Cardiac muscle cell (in vitro differentiated cells and primary cell): ENCODE results near the gene RAET1G. TPM values are rescaled to one million over a fixed set of nuclear protein-coding genes. Genes with fewer than 3 reads are reported as not detected.
"Not testable (repeated sequence)": the region's sequence is repeated elsewhere in the genome, so short reads cannot be mapped to it uniquely, and the experiment has no call there.

Experiments used
- DNase-seq, 2 donors: peaks; one replicate each; pipeline versions ENCODE4 v3.0.0 to v3.0.0-alpha.2; 2010 to 2017; ENCODE audit warnings: low read depth in 1 of 2, low spot score in 1 of 2
- H3K27ac ChIP-seq: fragments of 200-600 bp; sonication (generic); 2 replicates; pipeline ENCODE4 v1.5.1; 2016
- H3K27me3 ChIP-seq: fragments of 200-600 bp; sonication (generic); 2 replicates; pipeline ENCODE4 v1.6.0; 2016; ENCODE audit warnings: control low read depth
- H3K36me3 ChIP-seq: fragments of 200-600 bp; sonication (generic); 2 replicates; pipeline ENCODE4 v1.5.1; 2016; ENCODE audit warnings: control low read depth
- H3K4me1 ChIP-seq: fragments of 200-600 bp; sonication (generic); 2 replicates; pipeline ENCODE4 v1.8.1; 2017; ENCODE audit warnings: low read depth, mild to moderate bottlenecking, mixed run types
- H3K4me3 ChIP-seq: fragments of 200-600 bp; sonication (generic); 2 replicates; pipeline ENCODE4 v1.5.1; 2016; ENCODE audit warnings: mild to moderate bottlenecking
- H3K9me3 ChIP-seq: fragments of 200-600 bp; sonication (generic); 2 replicates; pipeline ENCODE4 v1.5.1; 2017; ENCODE audit warnings: low read depth, mild to moderate bottlenecking, control low read depth
- polyA plus RNA-seq: library from polyadenylated mRNA; unstranded; fragments of >200 nt; fragmentation: Nextera tagmentation; extraction: Ambion mirVana; gene quantifications from 2 replicates; pipeline ENCODE4 v1.2.1, GENCODE V29; 2016
- total RNA-seq: library from RNA; depleted of rRNA; stranded (reverse); fragments of >200 nt; gene quantifications from 2 replicates; pipeline ENCODE4 v1.2.3, GENCODE V29; 2016
- TF ChIP-seq, protein P1 (sequence below): IDR thresholded peaks from 2 replicates; pipeline ENCODE4 v1.5.1; 2012; ENCODE audit warnings: low read depth, mild to moderate bottlenecking, low read length

RAET1G gene
- total and polyA plus RNA-seq, 2 experiments from 2014 or later, result not detected

DNA sequence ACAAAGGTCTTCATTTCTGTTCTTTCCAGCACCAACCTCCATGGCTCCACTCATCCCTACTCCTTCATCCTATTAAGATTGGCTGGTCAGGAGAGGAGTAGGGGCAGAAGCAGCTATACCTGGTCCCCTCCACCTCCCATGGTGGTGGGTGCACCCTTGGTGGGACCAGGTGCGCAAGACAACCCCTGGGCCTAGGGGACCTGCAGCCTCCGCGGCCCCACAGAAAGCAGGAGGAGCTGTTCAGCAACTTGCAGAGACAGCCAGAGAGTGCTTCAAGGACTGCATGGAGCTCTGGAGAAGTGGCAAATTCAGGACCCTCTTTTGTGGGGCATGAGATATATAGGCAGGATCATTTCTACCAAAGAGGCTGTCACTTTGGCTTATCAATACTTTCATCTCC lies 28.7 kb upstream of the RAET1G start:
- no peak for DNase-seq
- Histone ChIP-seq H3K36me3 (no peaks in the 10 kb centered on the region), H3K9me3 (no peaks in the 10 kb centered on the region), H3K27me3 (peaks cover 94% of the 10 kb centered on the region), H3K4me3 (no peak overlapping the region), H3K27ac (no peak overlapping the region), H3K4me1 (no peaks in the 10 kb centered on the region)
- TF ChIP-seq, protein P1, sequence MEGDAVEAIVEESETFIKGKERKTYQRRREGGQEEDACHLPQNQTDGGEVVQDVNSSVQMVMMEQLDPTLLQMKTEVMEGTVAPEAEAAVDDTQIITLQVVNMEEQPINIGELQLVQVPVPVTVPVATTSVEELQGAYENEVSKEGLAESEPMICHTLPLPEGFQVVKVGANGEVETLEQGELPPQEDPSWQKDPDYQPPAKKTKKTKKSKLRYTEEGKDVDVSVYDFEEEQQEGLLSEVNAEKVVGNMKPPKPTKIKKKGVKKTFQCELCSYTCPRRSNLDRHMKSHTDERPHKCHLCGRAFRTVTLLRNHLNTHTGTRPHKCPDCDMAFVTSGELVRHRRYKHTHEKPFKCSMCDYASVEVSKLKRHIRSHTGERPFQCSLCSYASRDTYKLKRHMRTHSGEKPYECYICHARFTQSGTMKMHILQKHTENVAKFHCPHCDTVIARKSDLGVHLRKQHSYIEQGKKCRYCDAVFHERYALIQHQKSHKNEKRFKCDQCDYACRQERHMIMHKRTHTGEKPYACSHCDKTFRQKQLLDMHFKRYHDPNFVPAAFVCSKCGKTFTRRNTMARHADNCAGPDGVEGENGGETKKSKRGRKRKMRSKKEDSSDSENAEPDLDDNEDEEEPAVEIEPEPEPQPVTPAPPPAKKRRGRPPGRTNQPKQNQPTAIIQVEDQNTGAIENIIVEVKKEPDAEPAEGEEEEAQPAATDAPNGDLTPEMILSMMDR, result no peak

DNA sequence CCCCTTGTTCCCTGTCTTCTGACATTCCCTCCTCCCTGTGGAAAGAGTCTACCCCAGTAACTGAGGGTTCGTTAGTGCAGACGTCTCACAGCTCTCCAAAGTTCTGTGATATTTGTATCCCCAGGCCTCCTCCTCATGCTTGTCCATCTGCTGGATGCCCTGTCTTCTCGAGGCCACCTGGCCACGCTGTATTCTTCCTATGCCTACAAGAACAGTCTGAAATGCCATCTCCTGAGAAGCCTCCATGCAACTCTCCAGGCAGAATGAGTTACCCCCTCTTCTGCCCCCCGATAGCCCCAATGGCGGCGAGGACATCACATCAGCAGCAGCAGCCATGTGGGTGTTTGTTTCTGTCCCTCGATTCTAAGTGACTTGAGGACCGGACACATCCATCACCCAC lies 28.2 kb upstream of the RAET1G start:
- no peak for DNase-seq
- no peaks in the 10 kb centered on the region for H3K36me3 ChIP-seq
- H3K27ac ChIP-seq, result no peak overlapping the region
- H3K4me1 ChIP-seq, result no peaks in the 10 kb centered on the region
- H3K4me3 ChIP-seq, result no peak overlapping the region
- H3K9me3 ChIP-seq, result no peaks in the 10 kb centered on the region
- TF ChIP-seq, protein P1, result no peak
- peaks cover 94% of the 10 kb centered on the region for H3K27me3 ChIP-seq

DNA sequence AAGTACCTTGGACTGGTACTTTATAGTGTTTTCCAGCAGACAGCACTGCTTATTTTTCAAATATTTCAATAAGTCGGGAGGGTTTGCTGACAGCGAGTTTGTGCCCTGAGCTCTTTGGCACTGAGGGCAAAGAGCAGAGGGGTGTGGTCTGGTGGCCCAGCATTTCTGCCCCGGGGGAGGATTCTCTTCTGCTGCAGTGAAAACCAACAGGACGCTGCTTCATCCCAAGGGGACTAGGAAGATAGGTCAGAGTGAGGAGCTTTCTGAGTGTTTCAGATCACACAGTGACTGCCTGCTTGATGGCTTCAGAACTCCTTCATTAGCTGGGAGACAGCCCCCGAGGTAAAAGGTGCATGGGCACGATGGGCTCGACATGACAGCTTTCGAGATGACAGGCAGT lies 27.5 kb upstream of the RAET1G start:
- Histone ChIP-seq H3K27me3 (peaks cover 93% of the 10 kb centered on the region), H3K9me3 (no peaks in the 10 kb centered on the region), H3K27ac (no peak overlapping the region), H3K36me3 (no peaks in the 10 kb centered on the region), H3K4me3 (no peak overlapping the region), H3K4me1 (no peaks in the 10 kb centered on the region)
- no peak for DNase-seq
- TF ChIP-seq, protein P1, result no peak

DNA sequence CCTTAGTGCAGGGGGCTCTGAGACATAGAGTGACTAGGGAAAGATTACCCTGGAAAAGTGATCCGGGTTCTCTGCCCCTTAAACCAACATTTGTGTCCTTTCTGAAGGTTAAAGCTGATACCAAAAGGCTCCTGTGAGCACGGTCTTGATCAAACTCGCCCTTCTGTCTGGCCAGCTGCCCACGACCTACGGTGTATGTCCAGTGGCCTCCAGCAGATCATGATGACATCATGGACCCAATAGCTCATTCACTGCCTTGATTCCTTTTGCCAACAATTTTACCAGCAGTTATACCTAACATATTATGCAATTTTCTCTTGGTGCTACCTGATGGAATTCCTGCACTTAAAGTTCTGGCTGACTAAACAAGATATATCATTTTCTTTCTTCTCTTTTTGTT lies 25.7 kb upstream of the RAET1G start:
- DNase-seq, result no peak
- Histone ChIP-seq H3K27me3 (peaks cover 86% of the 10 kb centered on the region), H3K4me1 (no peaks in the 10 kb centered on the region), H3K36me3 (no peaks in the 10 kb centered on the region), H3K4me3 (no peak overlapping the region), H3K27ac (no peak overlapping the region), H3K9me3 (no peaks in the 10 kb centered on the region)
- TF ChIP-seq, protein P1, result no peak

DNA sequence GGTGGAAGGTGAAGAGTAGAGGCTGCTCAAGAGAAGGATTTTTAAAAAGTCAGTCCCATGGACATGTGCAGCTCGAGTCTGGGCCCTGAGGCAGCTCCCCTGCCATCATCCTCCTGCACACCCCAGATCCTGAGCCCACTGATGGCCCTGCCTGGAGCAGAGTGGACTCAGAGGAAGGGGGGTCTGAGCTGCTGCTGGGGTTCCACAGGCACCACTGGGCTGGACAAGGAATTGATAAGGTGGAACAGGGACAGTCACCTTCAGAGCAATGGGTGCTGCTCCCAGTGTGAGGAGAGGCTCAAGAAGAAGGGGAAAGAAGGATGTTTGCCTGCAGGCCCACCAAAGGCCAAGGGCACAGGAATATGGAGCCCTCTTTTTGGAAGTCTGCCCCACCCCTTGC lies 25.1 kb upstream of the RAET1G start:
- Histone ChIP-seq H3K4me3 (no peak overlapping the region), H3K27ac (no peak overlapping the region), H3K9me3 (no peaks in the 10 kb centered on the region), H3K4me1 (no peaks in the 10 kb centered on the region), H3K36me3 (no peaks in the 10 kb centered on the region), H3K27me3 (peaks cover 86% of the 10 kb centered on the region)
- DNase-seq, result no peak
- TF ChIP-seq, protein P1, result no peak

DNA sequence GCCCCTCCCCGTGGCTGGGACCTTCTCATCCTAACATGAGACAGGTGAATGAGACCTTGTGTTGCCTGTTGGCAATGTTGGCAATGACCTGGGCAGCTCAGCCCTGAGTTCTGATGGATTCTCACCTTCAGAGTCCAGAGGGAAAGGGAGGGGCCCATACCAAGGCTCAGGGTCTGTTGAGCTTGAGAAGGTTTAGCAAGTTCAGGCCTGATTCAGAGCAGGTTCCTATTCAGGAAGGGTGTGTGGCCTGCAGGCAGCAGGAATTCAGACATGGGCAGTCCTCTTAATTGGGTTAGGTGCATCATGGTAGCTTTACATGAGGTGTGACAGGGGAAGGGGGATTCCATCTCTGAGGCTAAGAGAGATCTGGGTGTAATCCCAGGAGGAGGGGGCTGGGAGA lies 24.6 kb upstream of the RAET1G start:
- not testable (repeated sequence) for H3K36me3 ChIP-seq, H3K9me3 ChIP-seq, DNase-seq, H3K4me3 ChIP-seq, H3K4me1 ChIP-seq, H3K27ac ChIP-seq
- H3K27me3 ChIP-seq, result peaks cover 86% of the 10 kb centered on the region

DNA sequence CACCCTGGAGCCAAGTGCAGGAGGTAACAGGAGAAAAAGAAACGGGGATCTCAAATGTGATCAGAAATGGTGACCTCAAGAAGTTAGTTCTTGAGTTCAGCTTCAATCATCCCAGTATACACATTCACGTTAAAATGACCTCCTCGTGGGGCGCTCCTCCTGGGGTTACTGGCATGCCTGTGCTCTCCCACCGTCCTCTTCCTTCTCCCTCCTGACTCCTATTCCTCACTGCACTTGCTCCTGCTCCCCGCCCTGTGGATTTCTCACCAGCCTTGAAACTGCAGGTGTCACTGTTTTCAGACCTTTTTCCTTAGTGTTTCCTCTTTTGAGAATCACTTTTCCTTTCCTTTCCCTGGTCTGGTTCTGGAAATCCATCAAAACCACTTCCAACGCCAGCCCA lies 23.7 kb upstream of the RAET1G start:
- H3K27ac ChIP-seq, DNase-seq, H3K4me1 ChIP-seq, H3K36me3 ChIP-seq, H3K4me3 ChIP-seq, H3K9me3 ChIP-seq: not testable (repeated sequence)
- peaks cover 86% of the 10 kb centered on the region for H3K27me3 ChIP-seq

DNA sequence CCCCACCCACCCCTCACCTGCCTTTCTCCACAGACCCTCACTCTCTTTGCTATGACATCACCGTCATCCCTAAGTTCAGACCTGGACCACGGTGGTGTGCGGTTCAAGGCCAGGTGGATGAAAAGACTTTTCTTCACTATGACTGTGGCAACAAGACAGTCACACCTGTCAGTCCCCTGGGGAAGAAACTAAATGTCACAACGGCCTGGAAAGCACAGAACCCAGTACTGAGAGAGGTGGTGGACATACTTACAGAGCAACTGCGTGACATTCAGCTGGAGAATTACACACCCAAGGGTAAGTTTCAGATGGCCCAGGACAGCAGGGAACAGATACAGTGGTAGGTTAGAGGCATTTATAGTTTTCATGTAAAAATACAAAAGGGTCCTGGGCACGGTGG lies 22.4 kb upstream of the RAET1G start:
- not testable (repeated sequence) for H3K4me1 ChIP-seq, H3K27ac ChIP-seq, H3K36me3 ChIP-seq, H3K4me3 ChIP-seq, DNase-seq, H3K9me3 ChIP-seq
- H3K27me3 ChIP-seq, result peaks cover 86% of the 10 kb centered on the region

DNA sequence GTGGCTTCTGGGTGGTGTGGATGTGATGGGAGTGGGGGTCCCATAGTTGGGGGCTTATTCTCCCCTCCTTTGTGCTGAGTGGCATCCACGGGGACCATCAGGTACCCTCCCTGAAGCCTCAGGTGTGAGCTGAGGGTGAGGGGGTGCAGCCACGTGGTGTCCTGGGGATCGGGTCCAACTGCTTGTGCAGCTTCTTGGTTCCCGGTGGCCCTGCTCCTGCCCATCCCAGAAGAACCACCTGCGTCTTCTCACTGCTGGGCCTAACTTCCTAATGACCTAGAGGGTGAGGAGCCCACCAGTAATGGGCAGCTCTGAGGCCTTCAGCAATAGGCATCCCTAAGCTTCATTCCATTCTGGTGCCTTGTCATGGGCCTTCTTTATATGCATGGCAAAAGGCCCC lies 20.4 kb upstream of the RAET1G start:
- H3K4me3 ChIP-seq, DNase-seq, H3K27ac ChIP-seq, H3K9me3 ChIP-seq, H3K4me1 ChIP-seq, H3K36me3 ChIP-seq: not testable (repeated sequence)
- H3K27me3 ChIP-seq, result peaks cover 86% of the 10 kb centered on the region
